ENCODE results near the gene LEKR1.

The LEKR1 gene

DNA sequence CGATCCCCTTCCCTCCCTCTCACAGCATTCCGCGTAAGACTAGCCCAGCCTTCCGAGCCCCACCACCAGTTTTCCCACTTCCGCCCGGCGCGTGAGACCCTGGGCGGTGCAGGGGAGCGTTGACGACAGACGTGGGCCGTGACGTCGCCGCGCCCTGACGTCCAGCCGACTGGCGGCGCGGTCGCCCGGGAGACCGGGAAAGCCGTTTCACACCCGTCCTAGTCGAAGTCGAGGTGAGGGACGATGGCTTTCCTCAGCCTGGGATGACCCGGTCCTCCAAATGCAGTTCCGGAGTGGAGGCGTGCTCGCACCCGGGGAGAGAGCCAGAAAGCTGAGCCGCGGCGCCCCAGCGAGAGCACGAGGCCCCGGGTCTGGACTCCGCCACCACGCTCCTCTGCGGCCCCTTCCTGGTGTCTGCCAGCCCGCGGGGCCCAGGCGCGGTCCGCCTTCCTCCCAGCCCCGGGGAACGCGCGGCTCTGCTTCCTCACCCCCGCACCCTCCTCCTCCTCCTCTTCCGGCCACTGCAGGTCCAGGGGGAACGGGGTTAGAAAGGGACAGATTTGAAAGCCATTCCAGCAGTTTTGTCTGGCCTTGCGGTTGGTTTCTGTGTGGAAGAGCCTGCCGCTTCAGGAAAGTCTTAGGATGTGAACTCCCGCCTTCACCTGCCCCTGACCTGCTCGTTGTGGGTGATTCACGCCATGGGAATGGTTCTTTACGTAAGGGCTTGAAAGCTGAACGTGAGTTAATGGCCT, at the start of gene LEKR1:
Gene LEKR1, plus strand, starts transcription at position 210 of the 752 bp plus-strand sequence. CDS start 2,977 bp downstream, outside the sequence.
- Histone ChIP-seq H3K27me3 (ENCODE audit: control insufficient read depth, insufficient read depth, low read length) (peaks cover 61% of the 10 kb centered on the region), H3K9me3 (ENCODE audit: control insufficient read depth, insufficient read depth, low read length) (no peaks in the 10 kb centered on the region), H3K36me3 (ENCODE audit: control insufficient read depth, insufficient read depth, low read length) (no peaks in the 10 kb centered on the region), H3K4me3 (ENCODE audit: low read depth, low read length) (peak within 1 kb of the TSS; percentile 72), H3K9ac (ENCODE audit: low read depth, low read length) (no peak within 1 kb of the TSS), H3K4me1 (ENCODE audit: control insufficient read depth, insufficient read depth, low read length) (peaks cover 11% of the 10 kb centered on the region)

DNA sequence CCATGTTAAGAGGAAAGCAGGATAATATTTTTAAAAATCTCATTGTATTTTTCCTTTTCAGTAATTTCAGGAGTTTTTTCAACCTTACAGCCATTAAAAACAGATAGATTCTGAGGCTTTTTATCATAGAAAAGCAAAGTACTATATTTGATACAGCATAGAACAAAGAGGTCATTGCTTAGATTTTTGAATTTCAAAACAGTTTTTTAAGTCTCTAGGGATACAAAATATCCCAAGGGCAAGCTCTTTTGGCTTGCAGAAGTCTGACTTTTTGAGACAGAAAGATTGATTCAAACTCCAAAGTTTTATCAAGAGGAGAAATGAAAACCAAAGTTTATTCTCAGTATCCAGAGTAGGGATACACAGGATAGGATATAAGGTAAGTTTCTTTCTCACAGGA, 49.3 kb upstream of the LEKR1 start:
- Histone ChIP-seq H3K36me3 (ENCODE audit: control insufficient read depth, insufficient read depth, low read length) (no peaks in the 10 kb centered on the region), H3K9ac (ENCODE audit: low read depth, low read length) (no peak overlapping the region), H3K27me3 (ENCODE audit: control insufficient read depth, insufficient read depth, low read length) (no peaks in the 10 kb centered on the region), H3K9me3 (ENCODE audit: control insufficient read depth, insufficient read depth, low read length) (no peaks in the 10 kb centered on the region), H3K4me3 (ENCODE audit: low read depth, low read length) (no peak overlapping the region), H3K4me1 (ENCODE audit: control insufficient read depth, insufficient read depth, low read length) (no peaks in the 10 kb centered on the region)

DNA sequence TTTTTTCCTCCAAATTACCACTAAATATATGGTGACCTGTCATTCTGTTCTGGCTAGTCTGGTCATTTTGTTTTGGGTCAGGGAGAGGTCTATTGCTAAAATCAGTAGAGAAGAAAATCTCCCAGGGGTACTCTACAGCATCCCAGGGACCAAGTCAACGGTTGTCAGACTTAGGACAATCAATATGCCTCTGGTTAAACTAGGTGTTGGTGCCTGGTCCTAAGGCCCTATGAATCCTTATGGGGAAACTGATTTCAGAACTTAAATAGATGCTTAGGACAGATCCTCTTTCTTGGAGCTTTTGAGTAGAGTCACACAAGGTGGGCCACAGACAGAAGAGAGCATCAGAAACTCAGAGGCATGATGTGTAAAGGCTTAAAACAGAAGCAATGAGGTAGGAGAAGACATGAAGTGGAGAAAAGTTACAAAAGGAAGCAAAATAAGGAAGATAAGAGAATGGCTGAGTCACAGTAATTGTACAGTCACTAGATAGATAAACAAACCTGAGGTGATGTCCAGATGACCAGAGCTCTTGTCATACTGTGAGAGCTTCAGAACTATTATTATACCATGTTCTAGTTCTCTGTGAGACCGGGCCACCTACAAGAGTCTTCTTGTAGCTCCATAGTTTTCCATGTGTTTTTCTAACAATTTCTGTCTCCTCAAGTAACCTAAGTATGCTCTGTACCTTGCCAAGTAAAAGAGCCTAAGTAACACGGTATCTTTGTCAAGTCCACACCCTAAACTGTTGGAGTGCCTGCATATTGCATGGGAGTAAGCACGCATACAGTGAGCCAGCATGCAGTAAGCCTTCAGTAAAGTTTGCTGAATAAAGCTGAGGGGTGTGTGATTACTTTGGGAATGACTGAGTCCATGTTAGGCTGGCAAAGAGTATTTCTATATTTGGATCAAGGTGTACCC, 44.6 kb upstream of the LEKR1 start:
- H3K4me3 ChIP-seq (ENCODE audit: low read depth, low read length), result no peak overlapping the region
- no peaks in the 10 kb centered on the region for H3K4me1 ChIP-seq (ENCODE audit: control insufficient read depth, insufficient read depth, low read length)
- no peaks in the 10 kb centered on the region for H3K27me3 ChIP-seq (ENCODE audit: control insufficient read depth, insufficient read depth, low read length)
- H3K9ac ChIP-seq (ENCODE audit: low read depth, low read length), result no peak overlapping the region
- no peaks in the 10 kb centered on the region for H3K9me3 ChIP-seq (ENCODE audit: control insufficient read depth, insufficient read depth, low read length)
- H3K36me3 ChIP-seq (ENCODE audit: control insufficient read depth, insufficient read depth, low read length), result no peaks in the 10 kb centered on the region

DNA sequence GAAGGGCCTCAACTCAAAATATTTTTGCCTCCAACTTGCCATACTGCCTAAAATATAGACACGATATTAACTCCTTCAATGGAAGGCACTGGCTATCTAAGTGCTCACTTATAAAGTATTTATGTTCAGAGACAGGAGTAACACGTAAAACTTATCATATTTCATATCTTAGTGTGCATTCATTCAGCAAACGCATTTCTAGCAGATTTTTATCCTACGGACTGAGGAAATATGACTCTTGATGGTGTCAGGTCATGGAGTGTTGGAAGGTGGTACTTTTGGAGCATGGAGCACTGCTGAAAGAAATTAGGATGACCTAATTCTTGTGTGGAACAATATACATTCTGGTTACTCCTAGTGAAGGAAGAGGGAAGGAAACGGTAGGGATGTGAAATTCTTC, 43.8 kb upstream of the LEKR1 start:
- Histone ChIP-seq H3K9ac (ENCODE audit: low read depth, low read length) (no peak overlapping the region), H3K9me3 (ENCODE audit: control insufficient read depth, insufficient read depth, low read length) (no peaks in the 10 kb centered on the region), H3K36me3 (ENCODE audit: control insufficient read depth, insufficient read depth, low read length) (no peaks in the 10 kb centered on the region), H3K4me1 (ENCODE audit: control insufficient read depth, insufficient read depth, low read length) (no peaks in the 10 kb centered on the region), H3K27me3 (ENCODE audit: control insufficient read depth, insufficient read depth, low read length) (no peaks in the 10 kb centered on the region), H3K4me3 (ENCODE audit: low read depth, low read length) (no peak overlapping the region)

DNA sequence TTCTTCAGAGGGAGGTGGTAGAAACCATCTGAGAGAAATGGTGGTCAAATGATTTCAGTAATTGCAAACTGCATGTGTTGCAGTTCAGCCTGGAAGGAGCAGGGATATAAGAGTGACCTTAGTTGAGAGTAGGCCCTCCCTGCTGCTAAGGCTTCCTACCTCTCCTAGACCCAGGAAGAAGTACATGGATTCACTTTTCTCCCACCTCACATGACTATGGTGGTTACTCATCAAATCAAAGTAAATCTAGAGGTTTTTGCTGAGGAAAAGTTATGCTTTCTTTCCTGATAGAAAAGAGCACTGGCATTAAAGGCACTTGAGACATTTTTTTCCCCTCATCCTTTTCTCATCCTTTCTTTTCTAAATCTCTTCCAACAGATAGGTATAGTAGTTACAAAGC, 43.2 kb upstream of the LEKR1 start:
- Histone ChIP-seq H3K4me1 (ENCODE audit: control insufficient read depth, insufficient read depth, low read length) (no peaks in the 10 kb centered on the region), H3K4me3 (ENCODE audit: low read depth, low read length) (no peak overlapping the region), H3K9me3 (ENCODE audit: control insufficient read depth, insufficient read depth, low read length) (no peaks in the 10 kb centered on the region), H3K9ac (ENCODE audit: low read depth, low read length) (no peak overlapping the region), H3K36me3 (ENCODE audit: control insufficient read depth, insufficient read depth, low read length) (no peaks in the 10 kb centered on the region), H3K27me3 (ENCODE audit: control insufficient read depth, insufficient read depth, low read length) (no peaks in the 10 kb centered on the region)

DNA sequence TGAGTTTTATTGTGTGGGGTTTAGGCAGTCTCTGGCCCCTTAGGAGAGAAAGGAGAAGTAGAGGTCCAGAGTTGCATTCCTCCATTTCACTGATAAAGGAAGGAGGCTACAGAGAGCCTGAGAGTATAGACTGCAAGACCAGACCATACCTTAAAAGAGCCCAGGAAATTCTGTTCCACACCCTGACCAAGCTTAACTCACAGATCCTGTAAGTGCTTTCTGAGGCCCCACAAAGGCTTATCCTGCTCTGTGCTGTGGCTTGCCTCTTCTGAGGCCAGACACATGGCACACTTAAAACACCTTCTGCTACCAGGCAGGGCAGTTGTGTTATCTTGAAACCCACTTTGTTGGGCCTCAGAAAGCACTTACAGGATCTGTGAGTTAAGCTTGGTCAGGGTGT, 39.2 kb upstream of the LEKR1 start:
- Histone ChIP-seq H3K9ac (ENCODE audit: low read depth, low read length) (no peak overlapping the region), H3K27me3 (ENCODE audit: control insufficient read depth, insufficient read depth, low read length) (no peaks in the 10 kb centered on the region), H3K4me1 (ENCODE audit: control insufficient read depth, insufficient read depth, low read length) (no peaks in the 10 kb centered on the region)

DNA sequence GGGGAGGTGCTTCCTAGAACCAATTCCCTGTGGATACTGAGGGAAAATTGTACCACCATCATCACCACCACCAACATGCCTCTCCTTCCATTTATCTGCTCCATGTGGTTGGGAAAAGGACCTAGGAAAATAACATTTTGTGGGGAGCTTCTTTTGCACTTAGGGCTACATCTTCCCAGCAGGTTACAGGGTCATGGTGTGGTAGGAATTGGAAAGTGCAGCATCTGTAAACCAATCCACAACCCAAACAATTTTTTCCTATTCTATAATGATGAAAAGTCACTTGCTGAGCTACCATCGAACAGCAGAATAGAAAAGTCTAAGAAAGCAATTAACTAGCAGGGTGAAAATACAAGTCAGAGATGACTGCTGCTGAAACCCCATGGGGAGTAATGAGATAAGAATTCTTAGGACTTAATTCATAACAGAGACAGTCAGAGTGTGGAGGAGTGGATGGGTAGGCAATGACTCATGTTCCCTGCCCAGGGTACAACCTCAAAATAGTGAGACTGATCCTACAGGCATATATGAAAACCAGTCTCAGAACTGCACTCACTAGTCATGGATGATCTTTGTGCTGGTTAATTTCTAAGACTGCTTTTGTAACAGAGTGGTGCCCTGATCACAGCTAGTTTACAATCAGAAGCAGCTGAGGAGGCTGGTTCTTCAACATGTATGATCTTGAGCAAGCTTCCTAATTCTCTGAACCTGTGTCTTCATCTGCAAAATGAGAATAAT, 38.1 kb upstream of the LEKR1 start:
- no peak overlapping the region for H3K4me3 ChIP-seq (ENCODE audit: low read depth, low read length)
- no peaks in the 10 kb centered on the region for H3K27me3 ChIP-seq (ENCODE audit: control insufficient read depth, insufficient read depth, low read length)
- no peak overlapping the region for H3K9ac ChIP-seq (ENCODE audit: low read depth, low read length)
- H3K9me3 ChIP-seq (ENCODE audit: control insufficient read depth, insufficient read depth, low read length), result no peaks in the 10 kb centered on the region
- H3K36me3 ChIP-seq (ENCODE audit: control insufficient read depth, insufficient read depth, low read length), result no peaks in the 10 kb centered on the region
- no peaks in the 10 kb centered on the region for H3K4me1 ChIP-seq (ENCODE audit: control insufficient read depth, insufficient read depth, low read length)

More for the DNA sequence above, 39.2 kb upstream of the LEKR1 start:
- Histone ChIP-seq H3K4me3 (ENCODE audit: low read depth, low read length) (no peak overlapping the region), H3K36me3 (ENCODE audit: control insufficient read depth, insufficient read depth, low read length) (no peaks in the 10 kb centered on the region), H3K9me3 (ENCODE audit: control insufficient read depth, insufficient read depth, low read length) (no peaks in the 10 kb centered on the region)

DNA sequence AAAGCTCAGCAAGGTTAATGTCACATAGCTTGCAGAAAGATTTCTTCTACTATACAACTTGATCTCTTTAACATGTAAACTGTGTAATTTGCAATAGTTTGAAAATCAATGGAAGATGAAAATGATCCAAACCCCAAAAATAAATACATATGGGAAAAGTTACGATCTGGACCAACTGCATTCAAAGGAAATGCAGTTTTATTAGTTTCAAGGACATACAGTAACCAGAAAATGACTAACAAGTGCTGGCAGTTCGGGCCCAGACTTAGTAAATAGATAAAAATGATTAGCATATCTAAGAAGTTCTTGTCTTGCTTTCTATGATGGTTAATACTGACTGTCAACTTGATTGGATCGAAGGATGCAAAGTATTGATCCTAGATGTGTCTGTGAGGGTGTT, 37.3 kb upstream of the LEKR1 start:
- Histone ChIP-seq H3K9ac (ENCODE audit: low read depth, low read length) (no peak overlapping the region), H3K27me3 (ENCODE audit: control insufficient read depth, insufficient read depth, low read length) (no peaks in the 10 kb centered on the region), H3K4me3 (ENCODE audit: low read depth, low read length) (no peak overlapping the region), H3K4me1 (ENCODE audit: control insufficient read depth, insufficient read depth, low read length) (no peaks in the 10 kb centered on the region), H3K9me3 (ENCODE audit: control insufficient read depth, insufficient read depth, low read length) (no peaks in the 10 kb centered on the region), H3K36me3 (ENCODE audit: control insufficient read depth, insufficient read depth, low read length) (no peaks in the 10 kb centered on the region)

DNA sequence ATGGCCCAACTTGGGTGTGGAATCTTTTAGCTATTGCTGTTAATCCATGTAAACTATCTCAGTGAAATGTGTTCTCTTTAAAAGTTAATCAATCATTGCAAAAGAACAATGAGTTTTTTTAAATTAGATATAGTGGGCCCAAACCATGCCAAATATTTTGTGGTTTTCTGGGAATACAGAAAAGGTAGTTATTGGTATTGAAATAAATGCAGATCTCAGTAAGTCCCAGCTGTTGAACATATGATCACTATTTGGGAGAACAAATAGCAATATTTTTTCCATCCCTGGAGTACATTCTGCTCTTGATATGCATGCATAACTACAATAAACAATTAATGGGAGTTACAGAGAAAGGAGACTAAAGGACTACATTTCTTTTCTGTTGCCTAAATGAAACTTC, 36.0 kb upstream of the LEKR1 start:
- no peaks in the 10 kb centered on the region for H3K4me1 ChIP-seq (ENCODE audit: control insufficient read depth, insufficient read depth, low read length)
- no peak overlapping the region for H3K4me3 ChIP-seq (ENCODE audit: low read depth, low read length)
- H3K9ac ChIP-seq (ENCODE audit: low read depth, low read length), result no peak overlapping the region
- no peaks in the 10 kb centered on the region for H3K27me3 ChIP-seq (ENCODE audit: control insufficient read depth, insufficient read depth, low read length)
- no peaks in the 10 kb centered on the region for H3K9me3 ChIP-seq (ENCODE audit: control insufficient read depth, insufficient read depth, low read length)
- no peaks in the 10 kb centered on the region for H3K36me3 ChIP-seq (ENCODE audit: control insufficient read depth, insufficient read depth, low read length)

DNA sequence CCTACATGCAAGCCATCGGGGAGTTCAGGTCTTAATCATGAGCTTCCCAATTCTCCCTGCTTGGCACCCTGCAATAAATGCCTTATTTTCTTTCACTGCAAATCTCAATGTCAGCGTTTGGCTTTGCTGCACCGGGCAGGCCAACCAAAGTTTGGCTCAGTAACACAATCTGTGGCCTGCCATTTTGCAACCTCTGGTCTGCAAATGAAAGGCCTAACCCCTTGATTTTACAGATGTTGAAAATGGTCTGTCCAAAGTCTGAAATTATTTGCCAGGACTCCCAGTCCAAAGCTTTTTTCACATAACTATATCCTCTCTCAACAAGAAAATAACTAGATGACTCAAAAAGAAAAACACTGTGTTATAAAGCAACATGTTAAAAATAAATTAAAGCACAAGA, 34.0 kb upstream of the LEKR1 start:
- Histone ChIP-seq H3K4me1 (ENCODE audit: control insufficient read depth, insufficient read depth, low read length) (no peaks in the 10 kb centered on the region), H3K4me3 (ENCODE audit: low read depth, low read length) (no peak overlapping the region), H3K36me3 (ENCODE audit: control insufficient read depth, insufficient read depth, low read length) (no peaks in the 10 kb centered on the region), H3K9ac (ENCODE audit: low read depth, low read length) (no peak overlapping the region), H3K27me3 (ENCODE audit: control insufficient read depth, insufficient read depth, low read length) (no peaks in the 10 kb centered on the region), H3K9me3 (ENCODE audit: control insufficient read depth, insufficient read depth, low read length) (no peaks in the 10 kb centered on the region)

DNA sequence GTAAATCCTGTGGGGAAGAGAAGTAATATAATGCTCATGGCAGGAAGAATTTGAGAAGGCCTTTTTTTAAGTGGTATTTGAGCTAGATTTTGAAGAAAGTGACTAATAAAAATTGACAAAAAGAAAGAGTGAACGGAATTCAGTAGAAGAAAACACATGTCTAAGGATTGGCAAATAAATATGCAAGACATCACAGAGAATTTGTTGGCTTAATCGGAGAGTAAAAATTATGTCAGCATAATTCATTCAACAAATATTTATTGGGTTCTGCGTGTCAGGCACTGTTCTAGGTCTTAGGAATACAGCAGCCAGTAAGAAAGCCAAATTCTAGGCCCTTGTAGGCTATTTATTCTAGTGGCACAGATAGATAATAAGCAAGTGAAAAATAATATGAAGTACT, 33.6 kb upstream of the LEKR1 start:
- Histone ChIP-seq H3K4me3 (ENCODE audit: low read depth, low read length) (no peak overlapping the region), H3K27me3 (ENCODE audit: control insufficient read depth, insufficient read depth, low read length) (no peaks in the 10 kb centered on the region), H3K4me1 (ENCODE audit: control insufficient read depth, insufficient read depth, low read length) (no peaks in the 10 kb centered on the region), H3K9me3 (ENCODE audit: control insufficient read depth, insufficient read depth, low read length) (no peaks in the 10 kb centered on the region), H3K9ac (ENCODE audit: low read depth, low read length) (no peak overlapping the region), H3K36me3 (ENCODE audit: control insufficient read depth, insufficient read depth, low read length) (no peaks in the 10 kb centered on the region)

All from iPS-15b (cell line).